ENCODE data around the gene RCCD1.

RCCD1 gene

DNA sequence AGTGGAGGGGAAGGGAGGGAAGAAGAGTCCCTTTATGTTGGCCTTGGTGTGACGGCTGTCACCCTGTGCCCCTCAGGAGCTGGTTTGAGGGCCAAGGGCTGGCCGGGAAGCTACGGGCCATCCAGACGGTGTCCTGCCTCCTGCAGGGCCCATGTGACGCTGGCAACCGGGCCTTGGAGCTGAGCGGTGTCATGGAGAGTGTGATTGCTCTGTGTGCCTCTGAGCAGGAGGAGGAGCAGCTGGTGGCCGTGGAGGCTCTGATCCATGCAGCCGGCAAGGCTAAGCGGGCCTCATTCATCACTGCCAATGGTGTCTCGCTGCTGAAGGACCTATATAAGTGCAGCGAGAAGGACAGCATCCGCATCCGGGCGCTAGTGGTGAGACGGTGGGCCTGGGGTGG lies 8.1 kb upstream of the RCCD1 start:
- Mint-ChIP-seq H3K36me3 (peaks cover 39 to 49% of the 10 kb centered on the region in 2 donors), H3K4me1 (peaks cover 0 to 6% of the 10 kb centered on the region in 2 donors), H3K27me3 (no peaks in the 10 kb centered on the region), H3K4me3 (no peak overlapping the region), H3K27ac (no peak overlapping the region), H3K9me3 (no peaks in the 10 kb centered on the region)
- DNase-seq = no peak
- no peak for ATAC-seq (replicated peaks)

DNA sequence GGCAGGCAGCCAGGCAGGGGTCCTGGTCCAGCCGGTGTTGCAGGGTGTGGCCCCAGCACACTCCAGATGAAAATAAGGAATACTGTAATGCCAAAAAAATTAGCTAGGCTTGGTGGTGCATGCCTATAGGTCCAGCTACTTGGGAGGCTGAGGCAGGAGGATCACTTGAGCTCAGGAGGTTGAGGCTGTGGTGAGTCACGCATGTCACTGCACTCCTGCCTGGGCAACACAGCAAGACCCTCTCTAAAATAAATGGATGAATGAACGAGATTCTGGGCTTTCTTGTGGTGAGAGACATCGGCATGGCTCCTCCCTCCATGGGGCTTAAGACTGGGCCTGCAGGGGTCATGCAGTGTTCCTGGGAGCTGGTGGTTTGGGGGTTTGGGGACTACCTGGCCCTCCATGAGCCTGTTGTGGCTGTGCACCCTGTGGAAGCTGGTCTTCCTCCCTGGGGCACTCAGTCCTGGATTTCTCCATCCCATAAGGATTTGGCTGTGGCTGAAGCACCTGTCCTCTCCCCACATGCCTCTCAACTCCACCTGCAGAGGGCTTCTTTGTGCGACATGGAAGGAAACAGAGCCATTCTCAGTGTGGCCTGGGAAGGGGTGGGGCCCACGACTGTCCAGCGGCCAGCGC lies 7.6 kb upstream of the RCCD1 start:
- H3K36me3 Mint-ChIP-seq = peaks cover 41 to 53% of the 10 kb centered on the region in 2 donors
- H3K27me3 Mint-ChIP-seq = no peaks in the 10 kb centered on the region
- H3K4me1 Mint-ChIP-seq = peaks cover 0 to 6% of the 10 kb centered on the region in 2 donors
- no peak for DNase-seq
- ATAC-seq (replicated peaks) = no peak
- no peak overlapping the region for H3K27ac Mint-ChIP-seq
- H3K4me3 Mint-ChIP-seq = no peak overlapping the region
- no peaks in the 10 kb centered on the region for H3K9me3 Mint-ChIP-seq

DNA sequence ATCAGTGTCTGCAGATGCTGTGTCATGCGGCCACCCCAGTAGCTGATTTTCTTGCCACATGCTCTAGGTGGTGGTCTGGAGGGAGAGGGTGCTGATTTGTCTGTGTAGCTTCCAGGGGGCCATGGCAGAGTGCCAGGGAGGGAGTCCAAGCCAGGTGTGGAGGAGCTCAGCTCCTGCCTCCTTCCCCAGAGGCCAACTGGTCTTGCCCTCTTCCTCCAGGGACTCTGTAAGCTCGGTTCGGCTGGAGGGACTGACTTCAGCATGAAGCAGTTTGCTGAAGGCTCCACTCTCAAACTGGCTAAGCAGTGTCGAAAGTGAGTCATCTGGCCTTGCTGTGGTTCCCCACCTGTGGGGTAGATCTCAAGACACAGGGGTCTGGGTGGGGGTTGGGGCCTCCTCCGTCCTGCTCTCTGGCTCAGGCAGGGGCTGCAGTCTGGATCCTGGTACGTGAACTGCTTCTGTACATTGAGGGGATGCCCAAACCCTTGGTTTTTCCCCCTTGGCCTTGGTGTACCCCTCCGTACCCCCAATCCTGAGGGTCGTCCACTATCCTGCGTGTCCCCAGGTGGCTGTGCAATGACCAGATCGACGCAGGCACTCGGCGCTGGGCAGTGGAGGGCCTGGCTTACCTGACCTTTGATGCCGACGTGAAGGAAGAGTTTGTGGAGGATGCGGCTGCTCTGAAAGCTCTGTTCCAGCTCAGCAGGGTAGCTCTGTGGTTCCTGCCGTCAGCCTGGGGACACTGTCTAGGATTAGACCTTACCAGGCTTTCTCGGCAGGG lies 6.9 kb upstream of the RCCD1 start:
- DNase-seq (no peak), ATAC-seq (replicated peaks) (no peak)
- Mint-ChIP-seq H3K27ac (no peak overlapping the region), H3K9me3 (no peaks in the 10 kb centered on the region), H3K36me3 (peaks cover 44 to 55% of the 10 kb centered on the region in 2 donors), H3K27me3 (no peaks in the 10 kb centered on the region), H3K4me3 (no peak overlapping the region), H3K4me1 (peaks cover 0 to 6% of the 10 kb centered on the region in 2 donors)

DNA sequence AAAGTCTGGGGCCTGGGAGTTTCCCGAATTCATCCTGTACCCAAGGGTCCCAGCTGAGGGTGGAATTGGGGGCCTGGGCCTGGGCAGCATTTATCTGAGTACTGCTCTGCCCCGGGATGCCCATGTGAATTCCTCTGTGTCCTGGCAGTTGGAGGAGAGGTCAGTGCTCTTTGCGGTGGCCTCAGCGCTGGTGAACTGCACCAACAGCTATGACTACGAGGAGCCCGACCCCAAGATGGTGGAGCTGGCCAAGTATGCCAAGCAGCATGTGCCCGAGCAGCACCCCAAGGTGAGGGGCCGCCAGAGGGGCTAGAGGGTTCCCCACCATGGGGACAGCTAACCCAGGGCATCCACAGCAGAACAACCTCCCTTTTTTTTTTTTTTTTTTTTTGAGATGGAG lies 6.2 kb upstream of the RCCD1 start:
- no peaks in the 10 kb centered on the region for H3K27me3 Mint-ChIP-seq

GRCh38 chr15:90949979-90950675 lies 4.6 kb upstream of the RCCD1 start:
- Mint-ChIP-seq H3K27ac (peak overlapping the region; percentile 31), H3K4me3 (no peak overlapping the region), H3K36me3 (peaks cover 45 to 61% of the 10 kb centered on the region in 2 donors), H3K4me1 (peaks cover 6 to 19% of the 10 kb centered on the region in 2 donors), H3K9me3 (no peaks in the 10 kb centered on the region), H3K27me3 (no peaks in the 10 kb centered on the region)
- ATAC-seq (replicated peaks) (no peak), DNase-seq (no peak)

More for the DNA sequence above, 6.2 kb upstream of the RCCD1 start:
- Mint-ChIP-seq H3K4me3 (no peak overlapping the region), H3K36me3 (peaks cover 47 to 58% of the 10 kb centered on the region in 2 donors), H3K9me3 (no peaks in the 10 kb centered on the region), H3K27ac (peak overlapping the region; percentile 69), H3K4me1 (peaks cover 0 to 6% of the 10 kb centered on the region in 2 donors)
- DNase-seq (no peak), ATAC-seq (replicated peaks) (no peak)

DNA sequence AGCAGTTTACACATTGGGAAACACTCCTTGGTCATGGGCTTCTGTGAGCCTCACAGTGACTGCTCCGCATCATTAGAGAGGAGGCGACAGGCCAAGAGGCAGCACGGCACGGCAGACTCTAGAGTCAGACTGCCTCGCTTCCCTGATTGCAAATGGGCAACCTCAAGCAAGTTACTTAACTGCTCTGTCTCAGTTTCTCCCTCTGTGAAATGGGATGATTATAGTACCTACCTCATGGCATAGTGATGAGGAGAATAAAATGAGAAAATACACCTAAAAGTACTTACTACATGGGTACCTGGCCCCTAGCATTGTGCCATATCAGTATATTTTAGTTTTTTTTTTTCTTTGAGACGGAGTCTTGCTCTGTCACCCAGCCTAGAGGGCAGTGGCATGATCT lies 4.0 kb upstream of the RCCD1 start:
- Mint-ChIP-seq H3K27ac (no peak overlapping the region), H3K9me3 (no peaks in the 10 kb centered on the region), H3K4me3 (no peak overlapping the region), H3K27me3 (no peaks in the 10 kb centered on the region), H3K4me1 (peaks cover 6 to 22% of the 10 kb centered on the region in 2 donors), H3K36me3 (peaks cover 43 to 61% of the 10 kb centered on the region in 2 donors)
- DNase-seq = no peak
- ATAC-seq (replicated peaks) = no peak

DNA sequence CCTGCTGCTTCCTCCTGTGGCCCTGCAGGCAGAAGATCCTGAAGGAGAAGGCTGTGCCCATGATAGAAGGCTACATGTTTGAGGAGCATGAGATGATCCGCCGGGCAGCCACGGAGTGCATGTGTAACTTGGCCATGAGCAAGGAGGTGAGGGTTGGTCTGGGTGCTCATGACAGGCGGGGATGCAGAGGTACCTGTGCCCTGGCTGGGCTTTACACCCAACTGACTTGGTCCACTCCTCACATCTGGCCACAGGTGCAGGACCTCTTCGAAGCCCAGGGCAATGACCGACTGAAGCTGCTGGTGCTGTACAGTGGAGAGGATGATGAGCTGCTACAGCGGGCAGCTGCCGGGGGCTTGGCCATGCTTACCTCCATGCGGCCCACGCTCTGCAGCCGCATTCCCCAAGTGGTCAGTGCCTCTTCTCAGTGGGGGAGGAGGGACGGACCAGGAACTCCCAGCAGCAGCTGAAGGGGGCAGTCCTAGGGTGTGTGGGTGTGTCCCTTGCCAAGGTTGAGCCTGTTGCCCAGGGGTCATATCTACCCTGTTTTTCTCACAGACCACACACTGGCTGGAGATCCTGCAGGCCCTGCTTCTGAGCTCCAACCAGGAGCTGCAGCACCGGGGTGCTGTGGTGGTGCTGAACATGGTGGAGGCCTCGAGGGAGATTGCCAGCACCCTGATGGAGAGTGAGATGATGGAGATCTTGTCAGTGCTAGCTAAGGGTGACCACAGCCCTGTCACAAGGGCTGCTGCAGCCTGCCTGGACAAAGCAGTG lies 1.6 kb upstream of the RCCD1 start:
- Mint-ChIP-seq H3K4me3 (no peak overlapping the region), H3K9me3 (no peaks in the 10 kb centered on the region), H3K4me1 (peaks cover 12 to 33% of the 10 kb centered on the region in 2 donors), H3K36me3 (peaks cover 40 to 52% of the 10 kb centered on the region in 2 donors), H3K27me3 (no peaks in the 10 kb centered on the region), H3K27ac (peak overlapping the region; percentile 40)
- DNase-seq (no peak), ATAC-seq (replicated peaks) (no peak)

GRCh38 chr15:90953947-90954711 lies 555 bp upstream of the RCCD1 start:
- H3K27me3 Mint-ChIP-seq = no peaks in the 10 kb centered on the region
- peaks cover 12 to 30% of the 10 kb centered on the region in 2 donors for H3K4me1 Mint-ChIP-seq
- H3K27ac Mint-ChIP-seq = peak overlapping the region; percentile 98
- H3K9me3 Mint-ChIP-seq = no peaks in the 10 kb centered on the region
- DNase-seq (no peak), ATAC-seq (replicated peaks) (no peak)
- H3K4me3 Mint-ChIP-seq = peak overlapping the region; percentile 87 to 96
- peaks cover 31 to 43% of the 10 kb centered on the region in 2 donors for H3K36me3 Mint-ChIP-seq

DNA sequence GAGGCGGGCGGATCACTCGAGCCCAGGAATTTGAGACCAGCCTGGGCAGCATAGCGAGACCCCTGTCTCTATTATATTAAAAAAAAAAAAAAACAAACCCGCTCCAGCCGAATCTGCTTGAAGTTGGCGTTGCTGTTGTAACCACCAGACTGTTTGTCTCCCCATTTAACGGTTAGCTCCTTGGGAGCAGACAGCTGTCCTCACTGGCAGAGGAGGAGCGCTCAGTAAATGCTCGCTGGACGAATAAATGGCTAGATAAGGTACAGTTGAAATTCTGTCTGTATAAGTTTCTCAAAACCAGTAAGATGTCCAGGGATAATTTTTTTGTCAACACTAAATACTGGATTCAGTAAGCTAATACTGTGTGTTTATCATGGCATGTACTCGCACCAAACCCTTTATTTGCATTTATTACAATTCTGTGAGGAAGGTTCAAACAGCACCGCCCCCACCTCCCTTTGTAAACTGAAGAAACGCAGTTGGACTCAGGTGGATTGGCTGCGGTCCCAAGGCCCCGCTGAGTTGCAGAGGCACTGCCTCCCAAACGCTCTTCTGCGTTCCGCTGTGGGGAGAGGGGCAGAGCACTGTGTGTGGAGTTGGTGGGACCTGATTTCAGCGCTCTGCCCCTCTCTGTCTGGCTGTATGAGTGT lies 1.1 kb downstream of the RCCD1 start:
- H3K27ac Mint-ChIP-seq = no peak overlapping the region
- H3K36me3 Mint-ChIP-seq = peaks cover 32 to 47% of the 10 kb centered on the region in 2 donors
- DNase-seq (no peak), ATAC-seq (replicated peaks) (no peak)
- H3K27me3 Mint-ChIP-seq = no peaks in the 10 kb centered on the region
- no peaks in the 10 kb centered on the region for H3K9me3 Mint-ChIP-seq
- H3K4me1 Mint-ChIP-seq = peaks cover 12 to 27% of the 10 kb centered on the region in 2 donors
- H3K4me3 Mint-ChIP-seq = peak overlapping the region; percentile 87 to 96

DNA sequence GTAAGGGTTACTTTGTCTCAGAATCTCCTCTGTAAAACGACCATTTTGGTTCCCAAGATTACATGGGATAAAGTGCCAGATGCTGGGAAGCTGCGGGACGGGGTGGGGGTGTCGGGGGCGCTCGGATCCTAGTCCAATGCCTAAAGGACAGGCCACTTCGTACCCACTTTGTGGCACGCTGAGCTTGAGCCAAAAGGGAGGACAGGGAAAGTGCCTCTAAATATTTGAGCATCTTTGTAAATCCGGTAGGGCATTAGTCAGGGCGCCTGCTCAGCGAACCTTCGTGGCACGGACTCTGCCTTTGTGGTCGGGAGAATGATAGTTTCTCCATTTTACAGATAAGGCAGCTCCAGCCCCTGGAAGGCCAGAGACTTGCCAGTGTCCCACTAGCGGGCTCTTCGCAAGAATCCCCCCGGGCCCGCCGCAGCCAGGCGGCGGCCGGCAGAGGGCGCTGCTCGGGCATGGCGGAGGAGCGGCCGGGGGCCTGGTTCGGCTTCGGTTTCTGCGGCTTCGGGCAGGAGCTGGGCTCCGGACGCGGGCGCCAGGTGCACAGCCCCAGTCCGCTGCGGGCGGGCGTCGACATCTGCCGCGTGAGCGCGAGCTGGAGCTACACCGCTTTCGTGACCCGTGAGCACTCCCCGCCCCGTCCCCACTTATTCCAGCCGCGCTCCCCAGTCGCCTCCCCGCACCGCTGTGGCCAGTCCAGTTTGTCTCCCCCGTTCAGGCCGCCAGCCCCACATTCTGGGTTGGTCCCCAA lies 1.8 kb downstream of the RCCD1 start:
- no peaks in the 10 kb centered on the region for H3K27me3 Mint-ChIP-seq
- H3K9me3 Mint-ChIP-seq = no peaks in the 10 kb centered on the region
- peak overlapping the region; percentile 51 for H3K27ac Mint-ChIP-seq
- peak overlapping the region; percentile 76 to 96 for H3K4me3 Mint-ChIP-seq
- DNase-seq (no peak), ATAC-seq (replicated peaks) (peak; percentile 14 to 28)
- H3K36me3 Mint-ChIP-seq = peaks cover 37 to 51% of the 10 kb centered on the region in 2 donors
- H3K4me1 Mint-ChIP-seq = peaks cover 12 to 27% of the 10 kb centered on the region in 2 donors

- H3K4me3 Mint-ChIP-seq = peak overlapping the region; percentile 53 to 96
- H3K27ac Mint-ChIP-seq = peak overlapping the region; percentile 37
These were observed 2.5 kb downstream of the RCCD1 start for GRCh38 chr15:90957031-90957790.

GRCh38 chr15:90957791-90958190 lies 3.1 kb downstream of the RCCD1 start:
- H3K4me3 Mint-ChIP-seq = peak overlapping the region; percentile 48 to 53
- H3K4me1 Mint-ChIP-seq = peaks cover 12 to 27% of the 10 kb centered on the region in 2 donors
- peaks cover 33 to 50% of the 10 kb centered on the region in 2 donors for H3K36me3 Mint-ChIP-seq
- DNase-seq = no peak
- H3K9me3 Mint-ChIP-seq = no peaks in the 10 kb centered on the region
- H3K27me3 Mint-ChIP-seq = no peaks in the 10 kb centered on the region
- peak overlapping the region; percentile 37 for H3K27ac Mint-ChIP-seq
- no peak for ATAC-seq (replicated peaks)

More at GRCh38 chr15:90957031-90957790, 2.5 kb downstream of the RCCD1 start:
- DNase-seq (no peak), ATAC-seq (replicated peaks) (no peak)
- peaks cover 38 to 52% of the 10 kb centered on the region in 2 donors for H3K36me3 Mint-ChIP-seq
- no peaks in the 10 kb centered on the region for H3K9me3 Mint-ChIP-seq
- peaks cover 12 to 27% of the 10 kb centered on the region in 2 donors for H3K4me1 Mint-ChIP-seq
- H3K27me3 Mint-ChIP-seq = no peaks in the 10 kb centered on the region

Measured in stimulated activated naive B cell treated with anti-CD40 and anti-IgM and Interleukin-4, amounts not matched to agents 10 μg/mL and 1 μg/mL and 100 μg/mL, for 72 hours (primary cell).